ENCODE measurements around the gene SPATA6L. TPM values are rescaled to one million over a fixed set of nuclear protein-coding genes. Genes with fewer than 3 reads are reported as not detected.

The SPATA6L gene
- total RNA-seq, 4 donors from 2014 or later = 14.3 to 21.0 (median 16.9) TPM

GRCh38 chr9:4700091-4700490 lies 33.8 kb upstream of the SPATA6L start:
- H3K27me3 ChIP-seq = no peaks in the 10 kb centered on the region
- no peak overlapping the region for H3K4me3 ChIP-seq (replicated peaks in 1 of 3)
- 95 to 97% methylated on average over 3 of the region's 3 CpGs for WGBS, 2 donors
- H3K9me3 ChIP-seq = no peaks in the 10 kb centered on the region
- DNase-seq = no peak
- TF ChIP-seq CTCF (IDR thresholded peaks at IDR 0.05) (no peak), POLR2A (IDR thresholded peaks at IDR 0.05) (no peak)
- peaks cover 0 to 6% of the 10 kb centered on the region in 2 donors for H3K4me1 ChIP-seq
- intact Hi-C loops (cut with DNase I) = no loop called here
- H3K36me3 ChIP-seq = peaks cover 6 to 20% of the 10 kb centered on the region in 2 donors
- no peak overlapping the region for H3K27ac ChIP-seq

GRCh38 chr9:4691795-4692194 lies 25.5 kb upstream of the SPATA6L start:
- H3K36me3 ChIP-seq = peaks cover 3 to 9% of the 10 kb centered on the region in 2 donors
- H3K27ac ChIP-seq = no peak overlapping the region
- intact Hi-C loops (cut with DNase I) = no loop called here
- no peak overlapping the region for H3K4me3 ChIP-seq (replicated peaks in 1 of 3)
- 87 to 90% methylated on average over 3 of the region's 3 CpGs for WGBS, 2 donors
- no peak for DNase-seq
- H3K9me3 ChIP-seq = no peaks in the 10 kb centered on the region
- TF ChIP-seq POLR2A (IDR thresholded peaks at IDR 0.05) (no peak), CTCF (IDR thresholded peaks at IDR 0.05) (no peak)
- H3K4me1 ChIP-seq = no peaks in the 10 kb centered on the region
- H3K27me3 ChIP-seq = no peaks in the 10 kb centered on the region

- no peak for DNase-seq
- Histone ChIP-seq H3K36me3 (peaks cover 4 to 13% of the 10 kb centered on the region in 2 donors), H3K9me3 (no peaks in the 10 kb centered on the region), H3K4me1 (no peaks in the 10 kb centered on the region), H3K27me3 (no peaks in the 10 kb centered on the region), H3K4me3 (replicated peaks in 1 of 3) (no peak overlapping the region), H3K27ac (no peak overlapping the region)
- intact Hi-C loops (cut with DNase I) = no loop called here
- WGBS, 2 donors = 69 to 73% methylated on average over 4 of the region's 4 CpGs
- TF ChIP-seq POLR2A (IDR thresholded peaks at IDR 0.05) (no peak), CTCF (IDR thresholded peaks at IDR 0.05) (no peak)
These were observed 23.9 kb upstream of the SPATA6L start for GRCh38 chr9:4690144-4690543.

GRCh38 chr9:4689687-4690104 lies 23.4 kb upstream of the SPATA6L start:
- H3K4me3 ChIP-seq (replicated peaks in 1 of 3) = no peak overlapping the region
- WGBS, 2 donors = 88 to 98% methylated on average over 1 of the region's 1 CpG
- intact Hi-C loops (cut with DNase I) = no loop called here
- peaks cover 8 to 13% of the 10 kb centered on the region in 2 donors for H3K36me3 ChIP-seq
- H3K27ac ChIP-seq = no peak overlapping the region
- no peak for TF ChIP-seq CTCF (IDR thresholded peaks at IDR 0.05)
- no peak for TF ChIP-seq POLR2A (IDR thresholded peaks at IDR 0.05)
- no peaks in the 10 kb centered on the region for H3K27me3 ChIP-seq
- H3K4me1 ChIP-seq = no peaks in the 10 kb centered on the region
- H3K9me3 ChIP-seq = no peaks in the 10 kb centered on the region
- DNase-seq = peak in 1 of 2 donors; percentile 22

GRCh38 chr9:4689021-4689420 lies 22.7 kb upstream of the SPATA6L start:
- Histone ChIP-seq H3K9me3 (no peaks in the 10 kb centered on the region), H3K4me1 (no peaks in the 10 kb centered on the region), H3K4me3 (replicated peaks in 1 of 3) (no peak overlapping the region), H3K27me3 (no peaks in the 10 kb centered on the region), H3K27ac (no peak overlapping the region), H3K36me3 (peaks cover 6 to 8% of the 10 kb centered on the region in 2 donors)
- 67 to 90% methylated on average over 2 of the region's 2 CpGs for WGBS, 2 donors
- no peak for DNase-seq
- TF ChIP-seq CTCF (IDR thresholded peaks at IDR 0.05) (no peak), POLR2A (IDR thresholded peaks at IDR 0.05) (no peak)
- intact Hi-C loops (cut with DNase I) = no loop called here

Measured in thyroid gland (tissue), 4 donors.